ENCODE data around the gene MSH3. TPM values are rescaled to one million over a fixed set of nuclear protein-coding genes. Genes with fewer than 3 reads are reported as not detected.

The MSH3 gene
- polyA plus RNA-seq, 1 of the 3 experiments (the other 2 are of a cell fraction) = 3.5 TPM

GRCh38 chr5:80713631-80714030 lies 59.2 kb downstream of the MSH3 start:
- WGBS (ENCODE audit: low lambda C conversion rate) = 95% methylated on average over 5 of the region's 5 CpGs
- ChIA-PET CTCF (interaction anchor here (1.5 to 4.1 kb wide), 2 partner anchors 10 to 452 kb away, joined by 3 to 15 read pairs; no protein-coding TSS in a partner anchor), POLR2A (no interaction called here)
- Histone ChIP-seq H3K4me1 (ENCODE audit: control insufficient read depth in 1 of 2, insufficient read depth in 2 of 2, low read depth in 1 of 2, low read length in 1 of 2) (no peaks in the 10 kb centered on the region), H3K27me3 (ENCODE audit: insufficient read depth) (no peaks in the 10 kb centered on the region), H3K9me2 (no peaks in the 10 kb centered on the region), H3K9me3 (no peaks in the 10 kb centered on the region), H2AFZ (ENCODE audit: low read depth) (no peak overlapping the region), H3K9ac (no peak overlapping the region), H3F3A (replicated peaks; ENCODE audit: insufficient read depth) (peaks cover 4% of the 10 kb centered on the region), H3K4me2 (no peak overlapping the region), H3K27ac (ENCODE audit: low read depth in 2 of 2, low read length in 1 of 2) (no peak overlapping the region), H3K79me2 (ENCODE audit: insufficient read depth) (no peaks in the 10 kb centered on the region), H3K36me3 (replicated peaks in 1 of 2; ENCODE audit: control insufficient read depth in 1 of 2, insufficient read depth in 2 of 2, low read length in 1 of 2) (peaks cover 14 to 17% of the 10 kb centered on the region in 2 experiments), H4K20me1 (ENCODE audit: insufficient read depth) (no peaks in the 10 kb centered on the region), H3K4me3 (ENCODE audit: low read depth in 2 of 2, low read length in 1 of 2) (no peak overlapping the region)
- TF ChIP-seq SIN3A (IDR thresholded peaks at IDR 0.05; ENCODE audit: borderline replicate concordance, low read depth, low read length) = no peak
- no peak for TF ChIP-seq TAF1 (IDR thresholded peaks at IDR 0.05; ENCODE audit: borderline replicate concordance, low read depth, low read length)
- TF ChIP-seq JUND (IDR thresholded peaks at IDR 0.05) = no peak
- no peak for TF ChIP-seq RXRA (IDR thresholded peaks at IDR 0.05; ENCODE audit: borderline replicate concordance, low read depth)
- TF ChIP-seq YY1 (IDR thresholded peaks at IDR 0.05; ENCODE audit: low read depth) = no peak
- no peak for DNase-seq

GRCh38 chr5:80714570-80715298 lies 60.3 kb downstream of the MSH3 start:
- Histone ChIP-seq H4K20me1 (ENCODE audit: insufficient read depth) (no peaks in the 10 kb centered on the region), H2AFZ (ENCODE audit: low read depth) (no peak overlapping the region), H3K36me3 (replicated peaks in 1 of 2; ENCODE audit: control insufficient read depth in 1 of 2, insufficient read depth in 2 of 2, low read length in 1 of 2) (peaks cover 16 to 24% of the 10 kb centered on the region in 2 experiments), H3K9me2 (no peaks in the 10 kb centered on the region), H3K9ac (no peak overlapping the region), H3K27me3 (ENCODE audit: insufficient read depth) (no peaks in the 10 kb centered on the region), H3K4me3 (ENCODE audit: low read depth in 2 of 2, low read length in 1 of 2) (no peak overlapping the region), H3K4me2 (no peak overlapping the region), H3K27ac (ENCODE audit: low read depth in 2 of 2, low read length in 1 of 2) (no peak overlapping the region), H3F3A (replicated peaks; ENCODE audit: insufficient read depth) (peaks cover 4% of the 10 kb centered on the region), H3K4me1 (ENCODE audit: control insufficient read depth in 1 of 2, insufficient read depth in 2 of 2, low read depth in 1 of 2, low read length in 1 of 2) (no peaks in the 10 kb centered on the region), H3K9me3 (no peaks in the 10 kb centered on the region), H3K79me2 (ENCODE audit: insufficient read depth) (no peaks in the 10 kb centered on the region)
- CTCF ChIA-PET = interaction anchor here (1.3 to 4.1 kb wide), 3 partner anchors 369 to 481 kb away, joined by 3 to 15 read pairs (median 4); no protein-coding TSS in a partner anchor
- no peak for DNase-seq
- POLR2A ChIA-PET = no interaction called here
- TF ChIP-seq RAD21 (IDR thresholded peaks at IDR 0.05; ENCODE audit: low read length) (no peak), FOXM1 (IDR thresholded peaks at IDR 0.05; ENCODE audit: low read depth) (no peak), GABPA (IDR thresholded peaks at IDR 0.05; ENCODE audit: low read depth) (no peak), USF1 (IDR thresholded peaks at IDR 0.05; ENCODE audit: borderline replicate concordance, low read depth) (no peak), MXI1 (IDR thresholded peaks at IDR 0.05; ENCODE audit: low read depth, low read length) (no peak), RFX5 (IDR thresholded peaks at IDR 0.05; ENCODE audit: low read length) (no peak), EP300 (IDR thresholded peaks at IDR 0.05; ENCODE audit: borderline replicate concordance in 1 of 2, low read depth in 1 of 2, low read length in 1 of 2) (no peak)
- TF ChIP-seq, protein P1, sequence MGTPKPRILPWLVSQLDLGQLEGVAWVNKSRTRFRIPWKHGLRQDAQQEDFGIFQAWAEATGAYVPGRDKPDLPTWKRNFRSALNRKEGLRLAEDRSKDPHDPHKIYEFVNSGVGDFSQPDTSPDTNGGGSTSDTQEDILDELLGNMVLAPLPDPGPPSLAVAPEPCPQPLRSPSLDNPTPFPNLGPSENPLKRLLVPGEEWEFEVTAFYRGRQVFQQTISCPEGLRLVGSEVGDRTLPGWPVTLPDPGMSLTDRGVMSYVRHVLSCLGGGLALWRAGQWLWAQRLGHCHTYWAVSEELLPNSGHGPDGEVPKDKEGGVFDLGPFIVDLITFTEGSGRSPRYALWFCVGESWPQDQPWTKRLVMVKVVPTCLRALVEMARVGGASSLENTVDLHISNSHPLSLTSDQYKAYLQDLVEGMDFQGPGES (IDR thresholded peaks at IDR 0.05; ENCODE audit: low read depth, low read length) = no peak
- TF ChIP-seq, protein P2, sequence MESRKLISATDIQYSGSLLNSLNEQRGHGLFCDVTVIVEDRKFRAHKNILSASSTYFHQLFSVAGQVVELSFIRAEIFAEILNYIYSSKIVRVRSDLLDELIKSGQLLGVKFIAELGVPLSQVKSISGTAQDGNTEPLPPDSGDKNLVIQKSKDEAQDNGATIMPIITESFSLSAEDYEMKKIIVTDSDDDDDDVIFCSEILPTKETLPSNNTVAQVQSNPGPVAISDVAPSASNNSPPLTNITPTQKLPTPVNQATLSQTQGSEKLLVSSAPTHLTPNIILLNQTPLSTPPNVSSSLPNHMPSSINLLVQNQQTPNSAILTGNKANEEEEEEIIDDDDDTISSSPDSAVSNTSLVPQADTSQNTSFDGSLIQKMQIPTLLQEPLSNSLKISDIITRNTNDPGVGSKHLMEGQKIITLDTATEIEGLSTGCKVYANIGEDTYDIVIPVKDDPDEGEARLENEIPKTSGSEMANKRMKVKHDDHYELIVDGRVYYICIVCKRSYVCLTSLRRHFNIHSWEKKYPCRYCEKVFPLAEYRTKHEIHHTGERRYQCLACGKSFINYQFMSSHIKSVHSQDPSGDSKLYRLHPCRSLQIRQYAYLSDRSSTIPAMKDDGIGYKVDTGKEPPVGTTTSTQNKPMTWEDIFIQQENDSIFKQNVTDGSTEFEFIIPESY (IDR thresholded peaks at IDR 0.05; ENCODE audit: borderline replicate concordance, low read depth) = no peak
- TF ChIP-seq, protein P3, sequence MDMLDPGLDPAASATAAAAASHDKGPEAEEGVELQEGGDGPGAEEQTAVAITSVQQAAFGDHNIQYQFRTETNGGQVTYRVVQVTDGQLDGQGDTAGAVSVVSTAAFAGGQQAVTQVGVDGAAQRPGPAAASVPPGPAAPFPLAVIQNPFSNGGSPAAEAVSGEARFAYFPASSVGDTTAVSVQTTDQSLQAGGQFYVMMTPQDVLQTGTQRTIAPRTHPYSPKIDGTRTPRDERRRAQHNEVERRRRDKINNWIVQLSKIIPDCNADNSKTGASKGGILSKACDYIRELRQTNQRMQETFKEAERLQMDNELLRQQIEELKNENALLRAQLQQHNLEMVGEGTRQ (IDR thresholded peaks at IDR 0.05; ENCODE audit: borderline replicate concordance, low read depth, low read length) = no peak
- WGBS (ENCODE audit: low lambda C conversion rate) = 86% methylated on average over 5 of the region's 5 CpGs
